ENCODE measurements around the gene ANTXR2. TPM values are rescaled to one million over a fixed set of nuclear protein-coding genes. Genes with fewer than 3 reads are reported as not detected.

ANTXR2 gene
- total and polyA plus RNA-seq, 2 of the 8 experiments (the other 6 are each of a cell fraction or from before 2014, with no cell fraction given), result 1.1 to 7.5 TPM

GRCh38 chr4:80008351-80008750 is 64.7 kb downstream of the ANTXR2 start:
- H3K4me1 ChIP-seq (replicated peaks in 1 of 4; ENCODE audit: control insufficient read depth in 3 of 4, insufficient read depth in 4 of 4, low read length in 3 of 4), result no peaks in the 10 kb centered on the region
- no peaks in the 10 kb centered on the region for H3K79me2 ChIP-seq (ENCODE audit: control insufficient read depth in 1 of 2, insufficient read depth in 2 of 2, low read length in 2 of 2)
- no peak overlapping the region for H3K14ac ChIP-seq (ENCODE audit: insufficient read length)
- H3K9ac ChIP-seq (replicated peaks in 1 of 4; ENCODE audit: extremely low read depth in 1 of 4, low read depth in 3 of 4, low read length in 3 of 4), result no peak overlapping the region
- H2AK5ac ChIP-seq (ENCODE audit: low read depth, low read length), result no peak overlapping the region
- H3K27me3 ChIP-seq (replicated peaks in 1 of 4; ENCODE audit: control insufficient read depth in 3 of 4, extremely low read depth in 1 of 4, insufficient read depth in 3 of 4, low read length in 3 of 4), result no peaks in the 10 kb centered on the region
- H3K23ac ChIP-seq (ENCODE audit: insufficient read length), result no peak overlapping the region
- no peak overlapping the region for H3K27ac ChIP-seq (ENCODE audit: low read depth, low read length)
- H4K8ac ChIP-seq (ENCODE audit: extremely low read depth, insufficient read depth, low read length), result no peak overlapping the region
- H3K4ac ChIP-seq (replicated peaks; ENCODE audit: insufficient read length, low read depth, low read length), result no peak overlapping the region
- ChIA-PET CTCF (ENCODE audit: partially characterized antibody) (no interaction called here), POLR2A (ENCODE audit: partially characterized antibody) (no interaction called here)
- H2BK15ac ChIP-seq (ENCODE audit: low read length), result no peak overlapping the region
- no peak overlapping the region for H3K18ac ChIP-seq (ENCODE audit: extremely low read depth, low read length)
- H3K79me1 ChIP-seq (ENCODE audit: low read depth, low read length), result no peaks in the 10 kb centered on the region
- no peak overlapping the region for H2BK5ac ChIP-seq (ENCODE audit: low read depth, low read length)
- no peak overlapping the region for H4K5ac ChIP-seq (ENCODE audit: insufficient read length, low read depth, low read length)
- H4K20me1 ChIP-seq (replicated peaks in 1 of 2; ENCODE audit: control insufficient read depth in 1 of 2, insufficient read depth in 2 of 2, low read length in 2 of 2), result no peaks in the 10 kb centered on the region
- H3K4me3 ChIP-seq (ENCODE audit: extremely low read depth in 1 of 4, insufficient read depth in 2 of 4, low read depth in 3 of 4, low read length in 4 of 4), result no peak overlapping the region
- no peak overlapping the region for H2BK12ac ChIP-seq (ENCODE audit: low read depth, low read length)
- no peak overlapping the region for H4K91ac ChIP-seq (replicated peaks; ENCODE audit: insufficient read length, low read length)
- H3K36me3 ChIP-seq (ENCODE audit: control insufficient read depth in 2 of 4, insufficient read depth in 4 of 4, low read length in 3 of 4), result no peaks in the 10 kb centered on the region
- no peak overlapping the region for H3K56ac ChIP-seq (replicated peaks; ENCODE audit: insufficient read length, low read depth, low read length)
- 92% methylated on average over 3 of the region's 3 CpGs; no CpG with 5 or more reads in 1 of the 2 experiments for WGBS, 2 experiments (ENCODE audit: extremely low coverage in 1 of 2, insufficient coverage in 1 of 2, insufficient read length in 1 of 2, insufficient replicate concordance in 2 of 2, low coverage in 1 of 2, low lambda C conversion rate in 2 of 2, missing lambda C conversion rate in 1 of 2)
- H2BK20ac ChIP-seq (ENCODE audit: low read length), result no peak overlapping the region
- H3K4me2 ChIP-seq (ENCODE audit: insufficient read depth in 1 of 2, low read depth in 2 of 2, low read length in 2 of 2), result no peak overlapping the region
- no peak for DNase-seq (ENCODE audit: low read depth in 1 of 2, low spot score in 2 of 2)
- H3K23me2 ChIP-seq (ENCODE audit: low read depth, low read length), result no peaks in the 10 kb centered on the region
- no peak overlapping the region for H2AFZ ChIP-seq (ENCODE audit: low read length)
- no peak for FAIRE-seq
- H3K9me3 ChIP-seq (ENCODE audit: insufficient read depth in 2 of 2, low read depth in 1 of 2, low read length in 1 of 2), result peaks cover 4 to 5% of the 10 kb centered on the region in 2 experiments; a peak in 2 of 4 replicates
- no peak overlapping the region for H2BK120ac ChIP-seq (replicated peaks; ENCODE audit: low read depth, low read length)
- TF ChIP-seq SP2 (IDR thresholded peaks at IDR 0.05; ENCODE audit: low read length) (no peak), CTBP2 (IDR thresholded peaks at IDR 0.05; ENCODE audit: borderline replicate concordance, insufficient read depth, insufficient read length, low read length) (no peak)

Measured in H1 (cell line).